Osteoblast (primary cell): ENCODE results near the gene MPRIP. TPM values are rescaled to one million over a fixed set of nuclear protein-coding genes. Genes with fewer than 3 reads are reported as not detected.

Experiments
- DNase-seq: peaks from one replicate; pipeline ENCODE4 v3.0.0; 2011; ENCODE audit warnings: low spot score, mixed read lengths; ENCODE audit not compliant: insufficient read length; ENCODE audit errors: missing footprints
- H2AFZ ChIP-seq: 2 replicates; pipeline ENCODE4 v1.6.0; 2011; ENCODE audit warnings: mild to moderate bottlenecking, low read length
- H3K27ac ChIP-seq: 2 replicates; pipeline ENCODE4 v1.5.1; 2011; ENCODE audit warnings: mild to moderate bottlenecking, low read depth, low read length, moderate library complexity
- H3K27me3 ChIP-seq: 2 replicates; pipeline ENCODE4 v1.6.0; 2012; ENCODE audit warnings: mild to moderate bottlenecking, control low read depth, inconsistent platforms, low read length, moderate library complexity; ENCODE audit not compliant: insufficient read depth
- H3K36me3 ChIP-seq: 2 replicates; pipeline ENCODE4 v1.5.1; 2011; ENCODE audit warnings: mild to moderate bottlenecking, low read length, control low read depth, moderate library complexity; ENCODE audit not compliant: insufficient read depth
- H3K4me1 ChIP-seq: 2 replicates; pipeline ENCODE4 v1.5.1; 2011; ENCODE audit warnings: mild to moderate bottlenecking, low read length, control low read depth, moderate library complexity; ENCODE audit not compliant: insufficient read depth
- H3K4me2 ChIP-seq: 2 replicates; pipeline ENCODE4 v1.6.0; 2011; ENCODE audit warnings: mild to moderate bottlenecking, low read length; ENCODE audit not compliant: insufficient read depth
- H3K4me3 ChIP-seq: fragments of 200-600 bp; sonication (generic); 3 replicates; pipeline ENCODE4 v1.5.1; 2012; ENCODE audit warnings: mild to moderate bottlenecking, low read length, inconsistent platforms; ENCODE audit not compliant: insufficient read depth
- H3K79me2 ChIP-seq: 2 replicates; pipeline ENCODE4 v1.6.0; 2012; ENCODE audit warnings: mild to moderate bottlenecking, low read length, control low read depth, inconsistent platforms; ENCODE audit not compliant: insufficient read depth
- H3K9me3 ChIP-seq: 2 replicates; pipeline ENCODE4 v1.5.1; 2011; ENCODE audit warnings: low read depth, low read length, control low read depth
- H4K20me1 ChIP-seq: 2 replicates; pipeline ENCODE4 v1.6.0; 2012; ENCODE audit warnings: mild to moderate bottlenecking, low read length, control low read depth; ENCODE audit not compliant: insufficient read depth
- total RNA-seq: library from RNA; depleted of rRNA; stranded (reverse); fragments of >200 nt; gene quantifications from 2 replicates; pipeline ENCODE4 v1.2.3, GENCODE V29; 2012
- TF ChIP-seq, protein P1 (sequence below): IDR thresholded peaks from 2 replicates; pipeline ENCODE4 v1.5.1; 2011; ENCODE audit warnings: mild to moderate bottlenecking, low read depth, low read length, moderate library complexity; ENCODE audit errors: extremely low read depth

The MPRIP gene
- total RNA-seq, 1 donor: 149 TPM

GRCh38 chr17:17167986-17168385, 125.7 kb downstream of the MPRIP start:
- Histone ChIP-seq H3K4me2 (no peak overlapping the region), H3K4me1 (no peaks in the 10 kb centered on the region), H3K36me3 (peaks cover 93% of the 10 kb centered on the region), H3K27me3 (no peaks in the 10 kb centered on the region), H3K27ac (no peak overlapping the region), H3K4me3 (no peak overlapping the region), H2AFZ (no peak overlapping the region), H3K79me2 (peaks cover 20% of the 10 kb centered on the region), H4K20me1 (peaks cover 56% of the 10 kb centered on the region), H3K9me3 (no peaks in the 10 kb centered on the region)
- DNase-seq: peak; percentile 86
- TF ChIP-seq, protein P1, sequence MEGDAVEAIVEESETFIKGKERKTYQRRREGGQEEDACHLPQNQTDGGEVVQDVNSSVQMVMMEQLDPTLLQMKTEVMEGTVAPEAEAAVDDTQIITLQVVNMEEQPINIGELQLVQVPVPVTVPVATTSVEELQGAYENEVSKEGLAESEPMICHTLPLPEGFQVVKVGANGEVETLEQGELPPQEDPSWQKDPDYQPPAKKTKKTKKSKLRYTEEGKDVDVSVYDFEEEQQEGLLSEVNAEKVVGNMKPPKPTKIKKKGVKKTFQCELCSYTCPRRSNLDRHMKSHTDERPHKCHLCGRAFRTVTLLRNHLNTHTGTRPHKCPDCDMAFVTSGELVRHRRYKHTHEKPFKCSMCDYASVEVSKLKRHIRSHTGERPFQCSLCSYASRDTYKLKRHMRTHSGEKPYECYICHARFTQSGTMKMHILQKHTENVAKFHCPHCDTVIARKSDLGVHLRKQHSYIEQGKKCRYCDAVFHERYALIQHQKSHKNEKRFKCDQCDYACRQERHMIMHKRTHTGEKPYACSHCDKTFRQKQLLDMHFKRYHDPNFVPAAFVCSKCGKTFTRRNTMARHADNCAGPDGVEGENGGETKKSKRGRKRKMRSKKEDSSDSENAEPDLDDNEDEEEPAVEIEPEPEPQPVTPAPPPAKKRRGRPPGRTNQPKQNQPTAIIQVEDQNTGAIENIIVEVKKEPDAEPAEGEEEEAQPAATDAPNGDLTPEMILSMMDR: no peak

- peak; percentile 71 for DNase-seq
- H3K79me2 ChIP-seq: peaks cover 16% of the 10 kb centered on the region
- no peak overlapping the region for H3K4me3 ChIP-seq
- H3K4me1 ChIP-seq: no peaks in the 10 kb centered on the region
- no peak overlapping the region for H3K27ac ChIP-seq
- peaks cover 54% of the 10 kb centered on the region for H4K20me1 ChIP-seq
- H3K4me2 ChIP-seq: no peak overlapping the region
- H3K9me3 ChIP-seq: no peaks in the 10 kb centered on the region
- no peaks in the 10 kb centered on the region for H3K27me3 ChIP-seq
- TF ChIP-seq, protein P1: no peak
- peaks cover 93% of the 10 kb centered on the region for H3K36me3 ChIP-seq
- H2AFZ ChIP-seq: no peak overlapping the region
These were observed 126.1 kb downstream of the MPRIP start for GRCh38 chr17:17168401-17168800.

GRCh38 chr17:17169396-17169795, 127.1 kb downstream of the MPRIP start:
- peaks cover 16% of the 10 kb centered on the region for H3K79me2 ChIP-seq
- no peak overlapping the region for H3K27ac ChIP-seq
- DNase-seq: peak; percentile 54
- TF ChIP-seq, protein P1: no peak
- peaks cover 53% of the 10 kb centered on the region for H4K20me1 ChIP-seq
- no peaks in the 10 kb centered on the region for H3K4me1 ChIP-seq
- no peaks in the 10 kb centered on the region for H3K27me3 ChIP-seq
- H3K9me3 ChIP-seq: no peaks in the 10 kb centered on the region
- H3K4me2 ChIP-seq: no peak overlapping the region
- H2AFZ ChIP-seq: no peak overlapping the region
- peaks cover 93% of the 10 kb centered on the region for H3K36me3 ChIP-seq
- no peak overlapping the region for H3K4me3 ChIP-seq

DNA sequence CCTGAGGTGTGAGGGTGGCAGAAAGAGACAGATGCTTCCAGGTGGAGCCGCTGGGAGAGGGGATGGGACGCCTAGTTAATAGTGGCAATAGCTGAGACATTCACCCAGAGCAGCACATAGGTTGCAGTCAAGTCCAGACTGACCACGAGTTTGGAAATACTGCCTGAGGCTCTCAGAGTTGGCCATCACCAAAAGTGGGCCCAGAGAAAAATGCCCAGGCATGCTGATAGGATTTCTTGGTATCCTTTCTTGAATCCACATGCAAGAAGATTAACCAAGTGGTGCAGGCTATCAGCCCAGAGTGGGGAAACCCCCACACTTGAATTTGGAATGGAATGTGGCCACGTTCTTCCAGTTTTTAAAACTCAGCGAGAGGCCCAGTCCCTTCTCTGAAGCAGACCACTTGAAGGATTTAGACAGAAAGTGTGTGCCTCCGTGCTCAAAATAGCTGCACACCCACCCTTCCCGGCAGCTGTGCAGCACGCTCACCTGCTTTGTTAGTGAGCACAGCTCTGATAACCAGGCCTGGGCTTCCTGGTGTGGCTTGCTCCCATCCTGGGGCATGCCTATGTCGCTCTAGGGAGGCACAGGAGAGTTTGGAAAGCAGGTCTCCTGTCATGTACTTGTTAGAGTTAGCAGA, 128.2 kb downstream of the MPRIP start:
- peaks cover 93% of the 10 kb centered on the region for H3K36me3 ChIP-seq
- no peaks in the 10 kb centered on the region for H3K4me1 ChIP-seq
- H3K9me3 ChIP-seq: no peaks in the 10 kb centered on the region
- peaks cover 48% of the 10 kb centered on the region for H4K20me1 ChIP-seq
- no peaks in the 10 kb centered on the region for H3K27me3 ChIP-seq
- peaks cover 14% of the 10 kb centered on the region for H3K79me2 ChIP-seq
- no peak overlapping the region for H3K4me3 ChIP-seq
- H2AFZ ChIP-seq: no peak overlapping the region
- H3K4me2 ChIP-seq: no peak overlapping the region
- TF ChIP-seq, protein P1: no peak
- H3K27ac ChIP-seq: no peak overlapping the region
- DNase-seq: peak; percentile 84
